CD14-positive monocyte (primary cell): ENCODE measurements around the gene XRN1. TPM values are rescaled to one million over a fixed set of nuclear protein-coding genes. Genes with fewer than 3 reads are reported as not detected.

Experiments used
- DNase-seq, 3 donors: peaks; one replicate each; pipeline ENCODE4 v3.0.0-alpha.2; 2011 to 2022
- H2AFZ ChIP-seq: 2 replicates; pipeline ENCODE4 v1.6.0; 2012; ENCODE audit warnings: mild to moderate bottlenecking, low read depth, low read length, inconsistent platforms; ENCODE audit not compliant: insufficient read depth, poor library complexity, severe bottlenecking
- H3K27ac ChIP-seq, 2 donors: 1 replicate in 1 of 2; 2 replicates in 1 of 2; pipeline ENCODE4 v1.5.1; 2012 to 2013; ENCODE audit warnings: low read length in 2 of 2, control low read depth in 1 of 2, inconsistent platforms in 1 of 2, low read depth in 1 of 2, mild to moderate bottlenecking in 1 of 2
- H3K27me3 ChIP-seq, 2 donors: one replicate each; pipeline versions ENCODE4 v1.6.0 to v1.6.1; 2011 to 2013; ENCODE audit warnings: low read length in 2 of 2; ENCODE audit not compliant: control insufficient read depth in 2 of 2, insufficient read depth in 2 of 2
- H3K36me3 ChIP-seq, 2 donors: replicated peaks in 1 of 2; 1 replicate in 1 of 2; 2 replicates in 1 of 2; pipeline versions ENCODE4 v1.5.1 to v1.6.1; 2012 to 2013; ENCODE audit warnings: low read length in 2 of 2, control low read depth in 1 of 2, inconsistent platforms in 1 of 2, mild to moderate bottlenecking in 1 of 2; ENCODE audit not compliant: insufficient read depth in 2 of 2, control insufficient read depth in 1 of 2
- H3K4me1 ChIP-seq, 2 donors: 1 replicate in 1 of 2; 2 replicates in 1 of 2; pipeline versions ENCODE4 v1.5.1 to v1.6.1; 2012 to 2013; ENCODE audit warnings: low read length in 2 of 2, control low read depth in 1 of 2, inconsistent platforms in 1 of 2, mild to moderate bottlenecking in 1 of 2, moderate library complexity in 1 of 2; ENCODE audit not compliant: insufficient read depth in 2 of 2, control insufficient read depth in 1 of 2
- H3K4me2 ChIP-seq: replicated peaks from 2 replicates; pipeline ENCODE3; 2012; ENCODE audit warnings: low read length, moderate library complexity, mild to moderate bottlenecking; ENCODE audit not compliant: poor library complexity, severe bottlenecking; ENCODE audit errors: extremely low read depth
- H3K4me3 ChIP-seq, 3 experiments: fragments of 200-600 bp in 1 of 3; sonication (generic) in 1 of 3; replicated peaks in 1 of 3; 1 replicate in 2 of 3; 2 replicates in 1 of 3; pipeline ENCODE4 v1.5.1; 2011 to 2013; ENCODE audit warnings: low read length in 3 of 3, mild to moderate bottlenecking in 3 of 3, control low read depth in 2 of 3, low read depth in 2 of 3, inconsistent platforms in 1 of 3, moderate library complexity in 1 of 3
- H3K79me2 ChIP-seq: 2 replicates; pipeline ENCODE4 v1.6.0; 2012; ENCODE audit warnings: mild to moderate bottlenecking, control low read depth, inconsistent platforms, low read length, moderate library complexity; ENCODE audit not compliant: insufficient read depth
- H3K9ac ChIP-seq: 2 replicates; pipeline ENCODE4 v1.6.0; 2017; ENCODE audit warnings: low read length, mild to moderate bottlenecking; ENCODE audit not compliant: insufficient read depth, poor library complexity, severe bottlenecking
- H3K9me3 ChIP-seq, 2 donors: replicated peaks in 1 of 2; 1 replicate in 1 of 2; 2 replicates in 1 of 2; pipeline versions ENCODE4 v1.5.1 to v1.6.1; 2012 to 2013; ENCODE audit warnings: low read length in 2 of 2, control low read depth in 1 of 2; ENCODE audit not compliant: control insufficient read depth in 1 of 2, insufficient read depth in 1 of 2
- H4K20me1 ChIP-seq: 2 replicates; pipeline ENCODE4 v1.6.0; 2012; ENCODE audit warnings: mild to moderate bottlenecking, low read length, control low read depth, moderate library complexity; ENCODE audit not compliant: insufficient read depth
- H3K27ac Mint-ChIP-seq, 7 donors: one replicate each; pipeline ENCODE4 v1.8.0; 2020; ENCODE audit warnings: mild to moderate bottlenecking in 7 of 7, mixed read lengths in 7 of 7, moderate library complexity in 6 of 7, inconsistent platforms in 2 of 7
- H3K27me3 Mint-ChIP-seq, 3 donors: one replicate each; pipeline ENCODE4 v1.8.0; 2021 to 2022; ENCODE audit warnings: low read depth in 3 of 3, mild to moderate bottlenecking in 3 of 3, mixed read lengths in 3 of 3, moderate library complexity in 3 of 3, inconsistent platforms in 1 of 3
- H3K36me3 Mint-ChIP-seq, 2 donors: one replicate each; pipeline ENCODE4 v1.8.0; 2020; ENCODE audit warnings: mixed read lengths in 2 of 2, inconsistent platforms in 1 of 2, mild to moderate bottlenecking in 1 of 2
- H3K4me1 Mint-ChIP-seq: one replicate; pipeline ENCODE4 v1.8.0; 2020; ENCODE audit warnings: mild to moderate bottlenecking, mixed read lengths
- H3K4me3 Mint-ChIP-seq, 2 donors: one replicate each; pipeline ENCODE4 v1.8.0; 2020; ENCODE audit warnings: mild to moderate bottlenecking in 2 of 2, mixed read lengths in 2 of 2, moderate library complexity in 1 of 2
- H3K9me3 Mint-ChIP-seq, 7 donors: one replicate each; pipeline ENCODE4 v1.8.0; 2020 to 2022; ENCODE audit warnings: mixed read lengths in 7 of 7, mild to moderate bottlenecking in 6 of 7, moderate library complexity in 6 of 7, inconsistent platforms in 2 of 7
- CTCF ChIP-seq: fragments of 200-600 bp; IDR thresholded peaks from one replicate; pipeline ENCODE4 v1.8.0; 2022; ENCODE audit warnings: antibody characterized with exemption, mild to moderate bottlenecking
- WGBS: methylation state at CpG from one replicate; pipeline ENCODE4 v1.1.5; 2013; ENCODE audit warnings: missing lambda C conversion rate; ENCODE audit not compliant: insufficient coverage; 5-methylcytosine and 5-hydroxymethylcytosine counted together
- intact Hi-C, 2 donors: fragments of 100-400 bp; cut with micrococcal nuclease; formaldehyde crosslinking; loops; one replicate each; pipeline versions ENCODE4 v1.15.0 to v1.15.1; 2023
- polyA plus RNA-seq, 3 donors: library from polyadenylated mRNA; depleted of rRNA in 1 of 3; unstranded in 2 of 3; stranded (reverse) in 1 of 3; fragments of 300-500 nt in 2 of 3; fragments of >200 nt in 1 of 3; fragmentation: Illumina TruSeq in 2 of 3; gene quantifications; 1 replicate in 2 of 3; 2 replicates in 1 of 3; pipeline ENCODE4 v1.2.3, GENCODE V29; 2012 to 2021

XRN1 gene
- polyA plus RNA-seq, 3 donors = 8.6 to 47.9 (median 24.3) TPM

DNA sequence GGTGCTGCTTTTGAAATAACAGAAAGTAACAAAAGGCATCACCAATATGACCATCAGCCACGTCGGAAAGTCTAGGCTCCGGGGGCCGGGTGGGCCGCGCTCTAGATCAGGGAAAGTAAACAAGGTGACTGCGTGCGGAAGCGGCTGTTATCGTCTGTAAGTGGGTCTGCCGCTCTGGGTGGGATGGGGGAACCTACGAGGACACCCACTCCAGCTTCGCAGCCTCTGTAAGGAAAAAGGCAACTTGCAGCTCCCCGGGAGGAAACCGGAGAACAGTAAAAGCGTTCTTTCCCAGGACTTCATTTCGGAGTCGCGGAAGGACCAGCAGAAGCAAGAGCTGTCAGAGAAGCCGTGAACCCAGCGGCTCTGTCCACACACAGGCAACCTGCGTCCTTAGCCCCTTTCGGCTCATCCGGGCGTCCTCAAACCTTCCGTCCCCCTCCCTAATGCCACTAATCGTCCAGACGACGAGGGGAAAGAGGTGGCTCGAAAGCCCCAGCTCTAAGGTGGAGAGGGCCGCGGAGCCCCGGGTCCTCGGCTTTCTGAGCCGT, 461 bp downstream of the XRN1 start:
- Histone ChIP-seq H3K4me3 (peak overlapping the region; percentile 81 to 97 (median 93)), H4K20me1 (peaks cover 14% of the 10 kb centered on the region), H3K36me3 (peaks cover 20 to 39% of the 10 kb centered on the region in 2 donors), H3K27me3 (no peaks in the 10 kb centered on the region), H3K9me3 (no peaks in the 10 kb centered on the region), H3K79me2 (peaks cover 55% of the 10 kb centered on the region), H3K4me1 (peaks cover 20 to 28% of the 10 kb centered on the region in 2 donors), H3K27ac (peak overlapping the region; percentile 95 to 99), H3K9ac (peak overlapping the region; percentile 99), H2AFZ (peak overlapping the region; percentile 82), H3K4me2 (peak overlapping the region; percentile 73)
- Mint-ChIP-seq H3K9me3 (peaks cover 0 to 10% (median 5%) of the 10 kb centered on the region in 7 donors), H3K4me3 (peak overlapping the region; percentile 93 to 98), H3K36me3 (peaks cover 22 to 44% of the 10 kb centered on the region in 2 donors), H3K4me1 (peaks cover 34% of the 10 kb centered on the region), H3K27me3 (no peaks in the 10 kb centered on the region), H3K27ac (peak overlapping the region; percentile 99 to 100 (median 100))
- TF ChIP-seq CTCF = no peak
- DNase-seq = peak; percentile 21 to 38 (median 22)
- 0% methylated on average over 35 of the region's 35 CpGs for WGBS
- intact Hi-C loops = loop anchor here (10.0 kb wide), 2 partner anchors 127 to 557 kb away; partner anchors contain the start of genes ATR (in 2 of the 2) and U2SURP (in 1 of the 2)

GRCh38 chr3:142445816-142446254, 2.0 kb downstream of the XRN1 start:
- peak overlapping the region in 1 of 2 donors; percentile 99 for H3K27ac ChIP-seq
- peak overlapping the region; percentile 81 to 97 (median 93) for H3K4me3 ChIP-seq
- H3K27ac Mint-ChIP-seq = peak overlapping the region; percentile 57 to 100 (median 99)
- no peaks in the 10 kb centered on the region for H3K27me3 ChIP-seq
- TF ChIP-seq CTCF = no peak
- intact Hi-C loops = loop anchor here (10.0 kb wide), 2 partner anchors 129 to 559 kb away; partner anchors contain the start of genes ATR (in 2 of the 2) and U2SURP (in 1 of the 2)
- no peaks in the 10 kb centered on the region for H3K27me3 Mint-ChIP-seq
- peak overlapping the region; percentile 93 to 98 for H3K4me3 Mint-ChIP-seq
- peaks cover 20 to 28% of the 10 kb centered on the region in 2 donors for H3K4me1 ChIP-seq
- peaks cover 0 to 13% (median 5%) of the 10 kb centered on the region in 7 donors for H3K9me3 Mint-ChIP-seq
- peak overlapping the region; percentile 73 for H3K4me2 ChIP-seq
- 44% methylated on average over 5 of the region's 6 CpGs for WGBS
- peaks cover 16 to 30% of the 10 kb centered on the region in 2 donors for H3K36me3 Mint-ChIP-seq
- H2AFZ ChIP-seq = no peak overlapping the region
- H4K20me1 ChIP-seq = peaks cover 28% of the 10 kb centered on the region
- H3K36me3 ChIP-seq = peaks cover 9 to 23% of the 10 kb centered on the region in 2 donors
- H3K4me1 Mint-ChIP-seq = peaks cover 34% of the 10 kb centered on the region
- no peak overlapping the region for H3K9ac ChIP-seq
- no peaks in the 10 kb centered on the region for H3K9me3 ChIP-seq
- peaks cover 70% of the 10 kb centered on the region for H3K79me2 ChIP-seq
- peak; percentile 26 to 64 (median 53) for DNase-seq
